GM12874 (cell line): ENCODE results near the gene TUBAL3.

Experiments
- CTCF ChIP-seq: IDR thresholded peaks from 2 replicates; pipeline ENCODE4 v1.5.1; 2011; ENCODE audit warnings: low read depth, mild to moderate bottlenecking, control low read depth, low read length, moderate library complexity; ENCODE audit not compliant: insufficient read depth

The TUBAL3 gene

GRCh38 chr10:5404208-5405041 is at the start of gene TUBAL3:
Gene TUBAL3 (minus strand): TSS chr10:5404828. CDS start chr10:5404792, 36 bp downstream.
- no peak for TF ChIP-seq CTCF

GRCh38 chr10:5453749-5454489 is 49.3 kb upstream of the TUBAL3 start:
- TF ChIP-seq CTCF = no peak

GRCh38 chr10:5450605-5451384 is 46.2 kb upstream of the TUBAL3 start:
- no peak for TF ChIP-seq CTCF

- no peak for TF ChIP-seq CTCF
Observed at GRCh38 chr10:5449823-5450222, 45.2 kb upstream of the TUBAL3 start.

GRCh38 chr10:5449227-5449626 is 44.6 kb upstream of the TUBAL3 start:
- TF ChIP-seq CTCF = no peak

- TF ChIP-seq CTCF = no peak
Observed at GRCh38 chr10:5448333-5449001, 43.8 kb upstream of the TUBAL3 start.
